ENCODE results near the gene JAK3. TPM values are rescaled to one million over a fixed set of nuclear protein-coding genes. Genes with fewer than 3 reads are reported as not detected.
A peak's percentile ranks its signal among the peaks of the same experiment; 100 is the strongest.

JAK3 gene
- total RNA-seq, 1 experiment from 2014 or later = 3.3 TPM

- Mint-ChIP-seq H3K27ac (peak overlapping the region; percentile 79 to 96 (median 94)), H3K4me3 (peak overlapping the region; percentile 56 to 99; a peak in 4 of 5 replicates), H3K9me3 (peaks cover 0 to 2% of the 10 kb centered on the region in 2 experiments; a peak in 2 of 5 replicates), H3K36me3 (ENCODE audit: insufficient read depth in 1 of 3, low read depth in 3 of 3) (peaks cover 40 to 64% (median 51%) of the 10 kb centered on the region in 3 experiments), H3K27me3 (ENCODE audit: low read depth) (peaks cover 9% of the 10 kb centered on the region), H3K4me1 (peaks cover 13 to 33% of the 10 kb centered on the region in 2 experiments)
- H3K56ac ChIP-seq (ENCODE audit: insufficient read length, low read depth, low read length) = no peak overlapping the region
- H2BK120ac ChIP-seq (ENCODE audit: low read depth, low read length, poor library complexity, severe bottlenecking) = no peak overlapping the region
- H3K9ac ChIP-seq (ENCODE audit: extremely low read depth, insufficient read length, low read length) = no peak overlapping the region
- no peaks in the 10 kb centered on the region for H4K20me1 ChIP-seq (ENCODE audit: control insufficient read depth, insufficient read depth, insufficient read length)
- DNase-seq = no peak
- no CpG with 5 or more reads among the region's 31 CpGs for WGBS (ENCODE audit: extremely low coverage, insufficient read length, low lambda C conversion rate)
- no peak overlapping the region for H2AFZ ChIP-seq (ENCODE audit: low read length)
- no peaks in the 10 kb centered on the region for H3K27me3 ChIP-seq (ENCODE audit: insufficient read depth, low read length)
- peaks cover 16% of the 10 kb centered on the region; the same call in 1 of the 2 replicates for H3K79me2 ChIP-seq (ENCODE audit: insufficient read depth, low read length)
- peaks cover 4% of the 10 kb centered on the region for H3K23me2 ChIP-seq (ENCODE audit: insufficient read length, low read depth, low read length, poor library complexity, severe bottlenecking)
- no peaks in the 10 kb centered on the region for H3K4me1 ChIP-seq (ENCODE audit: insufficient read depth, low read length)
- H3K79me1 ChIP-seq (ENCODE audit: insufficient read depth, low read depth, low read length, poor library complexity, severe bottlenecking) = peaks cover 7% of the 10 kb centered on the region
- H3T11ph ChIP-seq (ENCODE audit: low read length) = no peak overlapping the region
- H2BK20ac ChIP-seq (ENCODE audit: low read depth, low read length, poor library complexity, severe bottlenecking) = no peak overlapping the region
- H3K14ac ChIP-seq (ENCODE audit: insufficient read depth, low read length) = no peak overlapping the region
- no peak overlapping the region for H4K5ac ChIP-seq (ENCODE audit: insufficient read length, low read depth, low read length)
- H3K18ac ChIP-seq (ENCODE audit: insufficient read length, low read depth, low read length) = no peak overlapping the region
- no peak overlapping the region for H3K27ac ChIP-seq (ENCODE audit: insufficient read length, low read depth, low read length)
- no peak overlapping the region for H4K91ac ChIP-seq (ENCODE audit: insufficient read length, low read depth, low read length)
- H4K8ac ChIP-seq (replicated peaks; ENCODE audit: insufficient read length, low read depth, low read length) = no peak overlapping the region
- H2BK15ac ChIP-seq (ENCODE audit: low read depth, low read length) = no peak overlapping the region
- H3K23ac ChIP-seq (ENCODE audit: insufficient read length, low read depth, low read length) = no peak overlapping the region
- no peak overlapping the region for H3K4me2 ChIP-seq (ENCODE audit: insufficient read depth, insufficient read length, low read length)
- no peak overlapping the region for H2AK5ac ChIP-seq (ENCODE audit: insufficient read length, low read length)
- H2BK5ac ChIP-seq (ENCODE audit: insufficient read length, low read length) = no peak overlapping the region
- no peak overlapping the region for H3K4ac ChIP-seq (ENCODE audit: low read depth, low read length)
- no peak overlapping the region for H2BK12ac ChIP-seq (ENCODE audit: insufficient read length, low read depth, low read length)
- H3K9me3 ChIP-seq (ENCODE audit: control insufficient read depth, low read depth, low read length) = no peaks in the 10 kb centered on the region
- no peak for TF ChIP-seq CTCF (conservative IDR thresholded peaks at IDR 0.05)
These were observed 15.1 kb upstream of the JAK3 start for GRCh38 chr19:17862711-17863519.
